NAMALWA (cell line): Measurements from ENCODE around the gene LURAP1L.

Experiments used
- DNase-seq: peaks from one replicate; pipeline ENCODE4 v3.0.0-alpha.2; 2015; ENCODE audit warnings: low spot score

LURAP1L gene

DNA sequence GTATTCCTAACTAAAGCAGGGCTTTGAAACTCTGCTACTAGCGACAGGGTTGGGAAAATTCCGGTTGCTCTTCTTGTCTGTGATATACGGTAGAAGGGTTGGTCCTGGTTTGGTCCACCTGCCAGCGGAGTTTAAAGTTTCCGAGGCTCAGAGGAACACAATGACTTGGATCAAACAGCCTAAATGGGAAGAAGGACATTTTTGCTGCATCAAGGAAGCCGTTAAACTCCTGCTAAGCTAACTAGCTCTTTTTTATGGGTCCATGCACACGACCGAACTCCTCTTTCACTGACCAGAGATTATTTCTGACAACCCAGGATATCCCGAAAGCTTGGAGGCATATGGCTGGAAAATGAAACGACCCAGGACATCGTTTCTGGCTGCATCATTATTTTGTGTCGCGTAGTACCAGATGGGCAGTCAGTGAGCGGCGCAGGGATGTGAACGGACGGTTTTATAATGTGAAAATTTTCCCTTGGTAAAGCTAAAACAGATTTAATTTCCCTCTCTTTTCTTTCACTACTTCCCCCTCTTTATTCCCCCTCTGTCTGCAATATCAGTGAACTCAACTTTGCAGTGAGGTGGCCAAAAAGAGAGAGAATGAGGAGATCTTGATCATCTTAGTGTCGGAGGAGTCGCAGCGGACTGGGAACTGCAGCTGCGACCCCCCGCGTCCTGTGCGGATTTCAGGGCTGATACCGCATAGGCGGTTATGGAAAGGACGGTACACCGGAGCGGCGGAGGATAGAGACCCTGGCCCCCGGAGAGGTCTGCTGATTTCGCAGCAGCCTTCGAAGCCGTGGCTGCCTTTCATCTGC, at the start of gene LURAP1L:
Gene LURAP1L, plus strand, starts transcription at position 160 of the 818 bp plus-strand sequence. CDS start 696 bp downstream, outside the sequence.
- no peak for DNase-seq

- DNase-seq = no peak
Observed at GRCh38 chr9:12726795-12727194, 48.0 kb upstream of the LURAP1L start.

DNA sequence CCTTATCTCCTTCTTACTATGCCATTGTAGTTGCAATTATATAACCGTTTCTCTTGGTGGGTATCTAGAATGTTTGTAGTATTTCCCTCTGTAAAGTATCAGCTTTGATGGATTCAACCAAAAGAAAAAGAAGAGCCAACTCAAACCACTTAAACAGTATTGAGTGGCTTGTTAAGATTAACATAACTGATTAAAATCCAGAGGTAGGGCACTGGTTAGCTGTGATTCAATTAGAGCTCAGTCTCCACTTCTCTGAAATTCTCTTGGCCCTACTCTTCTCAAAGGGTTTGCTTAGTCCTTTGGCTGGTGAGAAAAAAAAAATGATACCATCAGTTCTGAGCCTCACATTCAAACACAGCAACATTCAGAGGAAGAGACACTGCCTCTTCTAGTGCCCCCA, 44.6 kb upstream of the LURAP1L start:
- no peak for DNase-seq

- no peak for DNase-seq
Observed at GRCh38 chr9:12730927-12731326, 43.9 kb upstream of the LURAP1L start.

GRCh38 chr9:12732971-12733370, 41.8 kb upstream of the LURAP1L start:
- no peak for DNase-seq

DNA sequence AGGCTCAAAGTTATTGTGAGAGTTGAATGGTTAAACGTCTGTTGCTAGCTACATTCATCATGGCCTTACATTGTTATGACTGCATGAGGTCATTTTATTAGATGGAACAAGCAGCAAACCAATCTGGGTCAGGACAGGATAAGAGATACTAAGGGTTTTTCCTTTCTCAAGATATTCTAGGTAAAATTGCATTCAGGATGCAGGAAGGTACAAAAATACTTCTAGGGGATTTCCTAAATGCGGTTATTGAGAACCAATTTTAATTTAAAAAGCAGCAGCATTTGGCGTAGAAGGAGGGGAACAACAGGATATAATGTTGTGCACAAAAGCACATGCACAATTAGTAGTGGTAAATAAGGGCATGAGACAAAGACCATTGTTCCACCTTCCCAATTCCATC, 39.2 kb upstream of the LURAP1L start:
- DNase-seq = no peak

DNA sequence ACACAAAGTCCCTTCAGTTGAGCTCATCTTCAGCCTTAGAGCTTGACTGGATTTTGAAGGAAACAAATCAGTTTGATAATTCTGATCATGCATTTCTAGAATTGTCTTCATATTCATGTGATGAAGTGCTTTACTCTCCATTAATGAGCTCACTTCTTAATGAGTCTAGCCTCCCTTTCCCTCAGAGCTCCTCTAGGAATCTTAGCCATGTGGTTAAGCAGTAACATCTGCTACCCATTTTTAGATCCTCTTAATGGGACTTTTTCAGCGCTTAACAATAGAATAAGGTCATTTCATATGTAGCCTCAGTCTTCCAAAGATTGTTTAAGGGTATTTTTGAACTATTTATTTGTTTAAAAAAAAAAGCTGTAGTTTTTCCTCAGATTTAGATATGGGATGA, 36.9 kb upstream of the LURAP1L start:
- DNase-seq = no peak

DNA sequence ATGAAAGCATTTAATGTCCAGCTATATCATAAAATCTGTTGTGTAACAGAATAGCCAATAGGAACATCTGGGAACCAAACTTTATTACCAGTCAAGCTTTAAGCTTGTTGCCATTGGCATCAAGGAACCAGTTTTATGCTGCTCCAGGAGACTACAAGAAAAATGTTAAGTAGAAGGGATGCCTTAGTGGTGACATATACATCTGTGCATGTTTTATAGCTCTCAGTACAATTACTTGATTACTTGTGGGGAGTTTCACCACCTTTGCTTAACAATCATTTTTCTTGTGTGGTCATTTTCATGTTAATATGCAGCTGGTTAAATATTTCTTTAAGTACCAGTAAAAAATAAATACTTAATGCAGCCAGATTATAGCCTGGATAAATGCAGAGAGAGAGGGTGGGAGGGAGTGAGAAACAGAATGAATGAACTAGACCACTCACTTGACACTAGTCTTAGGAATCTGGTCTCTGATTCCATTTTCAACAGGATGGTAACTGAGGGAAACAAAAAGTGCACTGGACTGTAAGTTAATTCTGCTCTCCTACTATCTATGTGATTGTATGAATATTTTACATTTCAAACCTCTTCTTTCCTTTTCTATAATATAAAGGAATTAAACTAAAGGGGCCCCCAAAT, 35.7 kb upstream of the LURAP1L start:
- no peak for DNase-seq

GRCh38 chr9:12740845-12741244, 34.0 kb upstream of the LURAP1L start:
- DNase-seq = no peak

DNA sequence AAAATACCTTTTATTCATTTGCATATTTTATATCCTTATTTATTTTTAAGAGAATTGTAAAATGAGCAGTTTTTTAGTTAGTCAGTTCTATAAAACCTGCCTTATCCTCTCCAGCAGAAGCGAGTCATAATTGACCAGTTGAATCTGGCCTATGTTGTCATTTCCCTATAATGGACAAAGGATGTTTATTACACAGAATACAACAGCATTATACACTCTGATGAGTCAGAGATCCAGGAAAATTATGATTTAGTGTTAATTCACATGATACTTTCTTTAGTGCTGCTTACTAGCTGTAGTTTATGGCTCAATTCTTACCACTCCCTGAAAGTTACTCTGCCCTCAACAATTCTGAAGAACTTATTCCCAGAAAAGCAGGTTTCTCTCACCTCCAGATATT, 26.8 kb upstream of the LURAP1L start:
- no peak for DNase-seq

GRCh38 chr9:12748954-12749353, 25.9 kb upstream of the LURAP1L start:
- DNase-seq = no peak

DNA sequence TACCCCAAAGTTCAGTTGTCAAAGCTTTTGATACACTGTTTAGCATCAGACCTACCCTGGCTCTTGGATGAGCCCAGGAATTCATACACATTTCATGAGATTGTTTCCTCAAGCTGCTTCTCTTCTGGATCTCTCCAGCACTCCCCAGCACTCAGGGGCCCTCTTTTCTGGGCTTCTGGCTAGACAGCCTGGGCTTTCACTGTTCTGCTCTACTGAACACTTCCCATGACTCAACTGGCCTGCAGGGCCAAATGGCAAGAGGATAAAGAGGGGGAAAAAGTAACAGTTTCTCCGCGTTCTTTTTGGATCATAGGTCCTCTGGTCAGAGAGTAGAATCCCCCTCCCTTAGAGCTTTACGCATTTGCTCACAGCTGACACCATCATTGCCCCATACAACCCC, 20.9 kb upstream of the LURAP1L start:
- DNase-seq = no peak

GRCh38 chr9:12759761-12760160, 15.1 kb upstream of the LURAP1L start:
- no peak for DNase-seq

DNA sequence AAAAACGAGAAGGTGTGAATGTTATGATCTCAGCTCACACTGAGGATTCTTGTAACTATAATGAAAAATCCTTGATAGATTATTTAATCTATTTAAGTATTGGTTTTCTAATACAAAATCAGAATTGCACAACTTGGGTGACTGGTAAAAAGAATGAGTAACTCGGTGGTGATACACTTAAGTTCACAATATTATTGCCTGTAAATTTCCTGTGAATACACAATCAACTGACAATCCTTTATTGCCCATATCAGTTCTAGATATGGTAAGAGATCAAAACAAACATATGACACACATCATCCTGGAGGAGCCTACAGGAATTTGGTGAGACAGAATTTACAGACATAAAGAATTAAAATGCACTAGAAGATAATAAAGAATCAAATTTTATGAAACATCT, 14.1 kb upstream of the LURAP1L start:
- DNase-seq = no peak

DNA sequence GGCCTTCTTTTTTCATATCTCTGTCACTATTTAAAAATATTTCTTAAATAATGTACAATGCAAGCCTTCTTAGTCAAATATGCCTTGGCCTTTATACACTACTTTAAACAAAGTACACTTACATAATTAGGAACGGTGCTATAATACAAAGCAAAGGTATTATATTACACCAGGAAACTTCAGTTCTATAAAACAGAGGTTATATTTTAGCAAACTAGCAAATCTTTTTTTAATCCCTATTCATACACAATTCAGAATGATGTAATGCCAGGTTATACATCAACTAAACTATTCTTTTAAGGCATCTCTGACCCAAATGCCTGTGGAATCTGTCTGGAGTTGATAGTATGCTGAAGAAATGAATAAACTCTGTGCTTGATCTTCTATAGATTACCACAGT, 10.7 kb upstream of the LURAP1L start:
- no peak for DNase-seq

GRCh38 chr9:12765088-12765798, 9.6 kb upstream of the LURAP1L start:
- DNase-seq = no peak

DNA sequence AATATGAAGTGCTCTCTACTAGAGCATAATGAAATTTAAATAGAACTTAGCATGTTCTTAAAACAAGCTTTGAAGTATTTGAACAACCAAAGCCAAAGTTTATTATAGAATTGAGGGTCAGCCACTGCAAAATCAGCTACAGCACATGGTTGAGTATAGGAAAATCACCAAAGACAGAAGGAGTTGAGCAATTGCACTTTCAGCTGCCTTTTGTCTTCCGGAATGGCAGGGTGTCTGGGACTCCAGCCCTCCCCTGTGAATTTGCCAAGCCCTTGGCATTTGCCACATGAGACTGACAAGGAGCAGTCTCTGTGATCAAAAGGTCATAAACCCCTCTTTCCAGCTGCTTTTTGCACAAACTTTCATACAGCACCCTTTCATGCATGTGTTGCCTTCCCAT, 8.5 kb upstream of the LURAP1L start:
- no peak for DNase-seq

- DNase-seq = no peak
Observed at GRCh38 chr9:12770261-12770660, 4.6 kb upstream of the LURAP1L start.

DNA sequence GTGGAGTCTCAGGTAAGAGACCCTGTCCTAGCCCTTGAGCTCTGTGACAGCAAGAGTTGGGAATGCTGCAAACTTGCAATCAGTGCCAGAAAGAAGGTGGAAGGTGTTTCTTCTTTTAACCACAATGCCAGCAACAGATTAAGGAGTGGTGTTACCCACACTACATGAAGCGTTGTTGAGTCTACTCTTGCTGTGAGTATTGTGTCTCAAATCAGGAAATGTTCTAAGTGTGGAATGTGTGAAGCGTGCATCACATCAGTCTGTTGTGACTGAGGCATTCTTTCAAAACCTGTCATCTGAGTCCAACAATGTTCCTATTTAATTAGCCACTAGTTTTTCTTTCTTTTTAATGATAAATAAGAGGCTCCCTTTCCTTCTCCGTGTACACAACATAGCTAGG, 2.9 kb upstream of the LURAP1L start:
- no peak for DNase-seq

DNA sequence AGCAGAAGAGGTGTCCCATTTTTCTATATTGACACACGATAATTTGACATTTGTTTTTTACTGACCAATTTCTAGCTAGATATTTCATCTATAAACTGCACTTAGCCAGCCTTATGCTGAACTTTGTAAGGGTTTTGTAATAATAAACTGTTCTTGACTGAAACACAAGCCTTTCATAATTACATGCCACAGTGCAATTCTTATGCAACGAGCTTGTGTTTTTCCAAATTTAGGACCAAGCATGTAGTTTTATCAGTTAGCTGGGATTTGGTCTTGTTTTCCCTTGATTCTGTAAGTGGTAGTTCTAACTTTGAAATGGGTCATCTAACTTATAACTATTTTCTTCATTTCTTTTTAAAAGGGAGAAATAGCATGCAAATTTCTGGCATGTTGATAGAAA, 1.3 kb upstream of the LURAP1L start:
- DNase-seq = no peak

DNA sequence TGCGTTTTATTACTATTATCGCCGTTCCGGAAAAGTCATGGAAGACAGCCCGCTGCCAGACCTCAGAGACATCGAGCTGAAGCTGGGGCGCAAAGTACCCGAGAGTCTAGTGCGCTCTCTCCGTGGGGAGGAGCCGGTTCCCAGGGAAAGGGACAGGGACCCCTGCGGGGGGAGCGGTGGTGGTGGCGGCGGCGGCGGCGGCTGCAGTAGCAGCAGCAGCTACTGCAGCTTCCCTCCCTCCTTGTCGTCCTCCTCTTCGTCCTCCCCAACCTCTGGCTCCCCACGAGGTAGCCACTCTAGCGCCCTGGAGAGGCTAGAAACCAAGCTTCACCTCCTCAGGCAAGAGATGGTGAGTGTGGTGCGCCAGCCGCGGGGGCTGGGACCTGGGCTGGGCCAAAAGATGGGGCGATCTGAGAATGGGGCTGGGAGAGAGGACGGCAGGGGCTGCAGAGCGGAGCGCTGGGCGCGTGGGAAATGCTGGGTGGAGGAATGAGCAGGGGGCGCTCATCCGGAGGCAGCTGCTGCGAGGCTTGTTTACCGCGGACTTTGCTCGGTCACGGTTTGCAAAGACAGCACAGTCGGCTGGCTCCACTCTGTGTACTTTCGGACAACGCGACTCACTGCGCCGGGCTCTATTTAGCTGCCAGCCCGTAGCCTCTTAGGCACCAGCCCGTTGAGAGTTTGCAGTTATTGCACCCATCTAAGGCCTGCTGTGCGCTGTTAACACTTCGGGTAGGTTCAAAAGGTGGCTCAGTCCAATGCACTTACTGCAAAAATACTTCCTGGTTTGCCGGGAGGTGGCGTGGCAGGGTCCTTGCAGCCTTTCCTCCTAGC, 1.1 kb downstream of the LURAP1L start:
- peak; percentile 8 for DNase-seq

DNA sequence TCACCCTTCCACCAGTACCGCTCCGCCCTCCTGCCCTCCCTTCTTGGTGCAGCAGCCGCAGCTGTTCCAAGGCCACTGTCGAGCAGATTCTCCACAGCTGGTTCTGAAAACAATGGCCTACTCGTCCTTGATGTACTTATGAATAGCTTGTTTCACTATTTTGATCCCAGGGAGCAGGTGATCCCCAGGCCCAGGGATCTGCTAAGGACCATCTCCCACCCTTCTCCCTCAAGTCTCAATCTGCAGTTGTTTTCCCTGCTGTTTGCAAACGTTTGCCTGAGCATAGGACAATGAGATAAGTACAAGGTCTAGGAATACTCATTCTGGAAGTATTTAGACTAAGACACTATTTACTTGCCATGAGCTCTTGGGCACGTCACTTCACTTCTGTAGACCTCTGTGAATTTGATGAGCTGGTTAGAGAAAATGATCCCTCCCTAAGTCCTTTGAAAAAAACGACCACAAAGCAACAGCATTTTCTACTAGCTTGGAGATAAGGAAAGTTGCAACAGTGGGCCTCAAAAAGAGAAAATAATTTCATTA, 1.8 kb downstream of the LURAP1L start:
- DNase-seq = no peak
